Erythroblast (primary cell): Measurements from ENCODE around the gene CST3.

Source experiments
- GATA1 ChIP-seq: IDR thresholded peaks from 2 replicates; pipeline ENCODE4 v1.6.1; 2011; ENCODE audit warnings: low read depth, mild to moderate bottlenecking, control low read depth, low read length, moderate library complexity
- POLR2A ChIP-seq: IDR thresholded peaks from 2 replicates; pipeline ENCODE4 v1.6.1; 2011; ENCODE audit warnings: mild to moderate bottlenecking, low read length

- no peak for TF ChIP-seq POLR2A
- TF ChIP-seq GATA1, result no peak
Measured at GRCh38 chr20:23651117-23651516, 13.4 kb upstream of the CST3 start.
